ENCODE data around the gene ZNF480. TPM values are rescaled to one million over a fixed set of nuclear protein-coding genes. Genes with fewer than 3 reads are reported as not detected.

ZNF480 gene
- total and polyA plus RNA-seq, 2 of the 13 experiments (the other 11 are each of a cell fraction or from before 2014, with no cell fraction given): 2.1 to 9.6 TPM

DNA sequence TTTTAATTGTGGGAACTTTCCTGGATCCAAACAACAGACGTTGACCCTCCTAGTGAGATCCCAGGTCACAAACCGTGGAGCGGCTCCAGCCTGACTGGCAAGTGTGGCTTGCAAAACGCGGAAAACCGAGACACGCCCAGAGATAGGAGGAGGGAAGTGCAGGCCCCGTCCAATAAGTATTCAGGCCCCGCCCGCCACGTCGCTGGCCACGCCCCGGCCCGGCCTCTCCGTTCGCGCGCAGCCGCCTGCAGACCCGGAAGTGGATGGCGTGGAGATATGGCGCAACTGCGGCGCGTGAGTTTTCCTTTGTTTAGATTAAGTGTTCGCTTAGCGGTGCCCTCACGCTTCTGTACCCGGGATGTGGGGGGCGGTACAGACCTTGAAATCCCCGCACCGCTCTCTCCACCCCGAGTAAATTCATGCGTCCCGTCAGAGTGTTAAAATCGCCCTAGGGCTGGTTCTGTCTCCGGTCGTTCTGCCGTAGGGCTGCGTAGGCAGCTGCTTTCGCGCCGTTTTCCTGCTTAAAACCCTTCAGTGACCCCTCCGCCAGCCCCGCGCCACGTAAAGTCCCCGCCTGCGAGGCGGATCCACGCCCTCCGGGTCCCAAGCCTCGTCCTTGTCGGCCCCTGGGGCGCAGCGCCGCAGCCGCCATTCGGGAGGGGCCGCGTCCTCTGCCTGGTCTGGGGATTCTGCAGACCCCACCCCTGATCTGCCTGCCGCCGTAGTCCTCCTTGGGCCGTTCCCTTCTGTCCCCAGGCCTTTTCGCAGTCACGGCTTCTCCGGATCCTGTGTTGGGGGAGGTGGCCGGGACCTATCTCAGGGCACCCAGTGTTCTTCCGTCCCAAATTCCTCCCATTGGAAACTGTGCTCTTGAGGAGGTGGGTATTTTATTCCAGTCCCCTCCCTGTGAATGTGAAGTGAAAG is 27.4 kb upstream of the ZNF480 start, which contains the start of gene ZNF766 (continued):
- no peak for TF ChIP-seq EED (CRISPR knock-in tag; IDR thresholded peaks at IDR 0.05)
- TF ChIP-seq, protein P1, sequence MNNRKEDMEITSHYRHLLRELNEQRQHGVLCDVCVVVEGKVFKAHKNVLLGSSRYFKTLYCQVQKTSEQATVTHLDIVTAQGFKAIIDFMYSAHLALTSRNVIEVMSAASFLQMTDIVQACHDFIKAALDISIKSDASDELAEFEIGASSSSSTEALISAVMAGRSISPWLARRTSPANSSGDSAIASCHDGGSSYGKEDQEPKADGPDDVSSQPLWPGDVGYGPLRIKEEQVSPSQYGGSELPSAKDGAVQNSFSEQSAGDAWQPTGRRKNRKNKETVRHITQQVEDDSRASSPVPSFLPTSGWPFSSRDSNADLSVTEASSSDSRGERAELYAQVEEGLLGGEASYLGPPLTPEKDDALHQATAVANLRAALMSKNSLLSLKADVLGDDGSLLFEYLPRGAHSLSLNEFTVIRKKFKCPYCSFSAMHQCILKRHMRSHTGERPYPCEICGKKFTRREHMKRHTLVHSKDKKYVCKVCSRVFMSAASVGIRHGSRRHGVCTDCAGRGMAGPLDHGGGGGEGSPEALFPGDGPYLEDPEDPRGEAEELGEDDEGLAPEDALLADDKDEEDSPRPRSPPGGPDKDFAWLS (CRISPR knock-in tag; IDR thresholded peaks at IDR 0.05; ENCODE audit: borderline replicate concordance): no peak
- TF ChIP-seq, protein P2, sequence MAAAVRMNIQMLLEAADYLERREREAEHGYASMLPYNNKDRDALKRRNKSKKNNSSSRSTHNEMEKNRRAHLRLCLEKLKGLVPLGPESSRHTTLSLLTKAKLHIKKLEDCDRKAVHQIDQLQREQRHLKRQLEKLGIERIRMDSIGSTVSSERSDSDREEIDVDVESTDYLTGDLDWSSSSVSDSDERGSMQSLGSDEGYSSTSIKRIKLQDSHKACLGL (CRISPR knock-in tag; IDR thresholded peaks at IDR 0.05): peak; percentile 77; the same call in 1 of the 2 replicates
- 0 out of 2 replicates have a peak, but pooled peaks have one; percentile 55 for TF ChIP-seq ZNF570 (CRISPR knock-in tag; IDR thresholded peaks at IDR 0.05; ENCODE audit: borderline replicate concordance)
- no peak for TF ChIP-seq ZNF496 (CRISPR knock-in tag; IDR thresholded peaks at IDR 0.05; ENCODE audit: insufficient replicate concordance)
- no peak for TF ChIP-seq ZMYM2 (CRISPR knock-in tag; IDR thresholded peaks at IDR 0.05)
- no peak for TF ChIP-seq ZNF678 (CRISPR knock-in tag; IDR thresholded peaks at IDR 0.05)
- no peak for TF ChIP-seq MEIS1 (CRISPR knock-in tag; IDR thresholded peaks at IDR 0.05; ENCODE audit: borderline replicate concordance)
- peak; percentile 81 for TF ChIP-seq BHLHE40 (IDR thresholded peaks at IDR 0.05; ENCODE audit: low read length)
- no peak for TF ChIP-seq GTF2F1 (IDR thresholded peaks at IDR 0.05; ENCODE audit: low read length)
- peak; percentile 14; the same call in 1 of the 2 replicates for TF ChIP-seq ZNF143 (CRISPR knock-in tag; IDR thresholded peaks at IDR 0.05)
- TF ChIP-seq ZNF546 (CRISPR knock-in tag; conservative IDR thresholded peaks at IDR 0.05): no peak
- TF ChIP-seq NR2F2 (IDR thresholded peaks at IDR 0.05; ENCODE audit: borderline replicate concordance, low read depth): no peak
- peak; percentile 54; the same call in 1 of the 2 replicates for TF ChIP-seq KLF6 (CRISPR knock-in tag; IDR thresholded peaks at IDR 0.05)
- TF ChIP-seq HOXA3 (CRISPR knock-in tag; IDR thresholded peaks at IDR 0.05): no peak; the same call in none of the 2 replicates
- 0 out of 2 replicates have a peak, but pooled peaks have one; percentile 61 for TF ChIP-seq HOXA9 (CRISPR knock-in tag; IDR thresholded peaks at IDR 0.05; ENCODE audit: borderline replicate concordance)
- no peak for TF ChIP-seq HIC2 (CRISPR knock-in tag; IDR thresholded peaks at IDR 0.05; ENCODE audit: low read depth)
- no peak for TF ChIP-seq MLXIP (CRISPR knock-in tag; IDR thresholded peaks at IDR 0.05; ENCODE audit: borderline replicate concordance)
- TF ChIP-seq MAZ (IDR thresholded peaks at IDR 0.05; ENCODE audit: borderline replicate concordance, low read depth, low read length): no peak
- peak; percentile 46; the same call in 1 of the 2 replicates for TF ChIP-seq MAZ (CRISPR knock-in tag; IDR thresholded peaks at IDR 0.05; ENCODE audit: low read depth)
- TF ChIP-seq KLF12 (CRISPR knock-in tag; IDR thresholded peaks at IDR 0.05; ENCODE audit: borderline replicate concordance): no peak
- TF ChIP-seq MATR3 (CRISPR knock-in tag; IDR thresholded peaks at IDR 0.05): no peak

All from HepG2 (cell line).